HepG2 (cell line): ENCODE data around the gene ZKSCAN1. TPM values are rescaled to one million over a fixed set of nuclear protein-coding genes. Genes with fewer than 3 reads are reported as not detected.

Experiments used
- ATF7 ChIP-seq, 2 experiments: fragments of 450-650 bp in 1 of 2; sonication (generic) in 1 of 2; formaldehyde crosslinking in 1 of 2; IDR thresholded peaks; 2 replicates each; pipeline versions ENCODE4 v1.4.0 to v1.6.1; 2016 to 2020; ENCODE audit warnings: antibody characterized with exemption in 1 of 2, mild to moderate bottlenecking in 1 of 2, missing genetic modification reagents in 1 of 2
- KLF13 ChIP-seq: sonication (generic); formaldehyde crosslinking; IDR thresholded peaks from 2 replicates; pipeline ENCODE4 v1.4.0; 2020; ENCODE audit warnings: mild to moderate bottlenecking, missing genetic modification reagents
- MATR3 ChIP-seq: sonication (generic); formaldehyde crosslinking; IDR thresholded peaks from 2 replicates; pipeline ENCODE4 v1.4.0; 2020; ENCODE audit warnings: missing genetic modification reagents
- MEIS1 ChIP-seq: sonication (generic); formaldehyde crosslinking; IDR thresholded peaks from 2 replicates; pipeline ENCODE4 v1.9.0; 2021; ENCODE audit warnings: mild to moderate bottlenecking, missing genetic modification reagents, moderate library complexity, borderline replicate concordance
- NFYB ChIP-seq: sonication (generic); formaldehyde crosslinking; IDR thresholded peaks from 2 replicates; pipeline ENCODE4 v1.4.0; 2020; ENCODE audit warnings: missing genetic modification reagents
- SP4 ChIP-seq: sonication (generic); formaldehyde crosslinking; IDR thresholded peaks from 2 replicates; pipeline ENCODE4 v1.8.1; 2023; ENCODE audit warnings: mild to moderate bottlenecking, missing genetic modification reagents
- STAT5B ChIP-seq: sonication (generic); formaldehyde crosslinking; IDR thresholded peaks from 2 replicates; pipeline ENCODE4 v1.4.0; 2020; ENCODE audit warnings: missing genetic modification reagents
- ZBTB42 ChIP-seq: sonication (generic); formaldehyde crosslinking; IDR thresholded peaks from 2 replicates; pipeline ENCODE4 v1.5.0; 2020; ENCODE audit warnings: mild to moderate bottlenecking, missing genetic modification reagents
- ZNF138 ChIP-seq: sonication (generic); formaldehyde crosslinking; IDR thresholded peaks from 2 replicates; pipeline ENCODE4 v1.5.0; 2020; ENCODE audit warnings: mild to moderate bottlenecking, low read depth, missing genetic modification reagents
- ZNF20 ChIP-seq: sonication (generic); formaldehyde crosslinking; IDR thresholded peaks from 2 replicates; pipeline ENCODE4 v1.4.0; 2020; ENCODE audit warnings: mild to moderate bottlenecking, moderate library complexity, missing genetic modification reagents
- ZNF782 ChIP-seq: sonication (generic); formaldehyde crosslinking; IDR thresholded peaks from 2 replicates; pipeline ENCODE4 v1.4.0; 2020; ENCODE audit warnings: missing genetic modification reagents, mild to moderate bottlenecking, borderline replicate concordance
- ZNF841 ChIP-seq: sonication (generic); formaldehyde crosslinking; IDR thresholded peaks from 2 replicates; pipeline ENCODE4 v1.8.1; 2023; ENCODE audit warnings: missing genetic modification reagents, borderline replicate concordance
- polyA plus RNA-seq, 8 experiments: library from polyadenylated mRNA; depleted of rRNA in 3 of 8; stranded (reverse) in 7 of 8; unstranded in 1 of 8; fragments of >200 nt; fragmentation: Illumina TruSeq in 4 of 8; extraction: Trizol in 4 of 8; gene quantifications; 2 replicates each; pipeline versions ENCODE4 v1.2.1 to v1.2.3, GENCODE V29; 2011 to 2016; ENCODE audit warnings: low read depth in 4 of 8, missing spikeins in 1 of 8, mixed read lengths in 1 of 8; ENCODE audit not compliant: insufficient read depth in 1 of 8
- total RNA-seq, 5 experiments: library from RNA; depleted of rRNA; stranded (reverse); fragments of >200 nt; fragmentation: Illumina TruSeq; extraction: Trizol; gene quantifications; 2 replicates each; pipeline ENCODE4 v1.2.3, GENCODE V29; 2016; ENCODE audit warnings: low read depth in 1 of 5
- TF ChIP-seq, protein P1 (sequence below): sonication (generic); formaldehyde crosslinking; IDR thresholded peaks from 2 replicates; pipeline ENCODE4 v1.9.0; 2021; ENCODE audit warnings: missing genetic modification reagents, mild to moderate bottlenecking, borderline replicate concordance
- TF ChIP-seq, protein P2 (sequence below): sonication (generic); formaldehyde crosslinking; conservative IDR thresholded peaks from 2 replicates; pipeline ENCODE4 v1.4.0; 2020; ENCODE audit warnings: mild to moderate bottlenecking, missing genetic modification reagents, moderate library complexity
- TF ChIP-seq, protein P3 (sequence below): sonication (generic); formaldehyde crosslinking; IDR thresholded peaks from 2 replicates; pipeline ENCODE4 v1.4.0; 2020; ENCODE audit warnings: missing genetic modification reagents
- TF ChIP-seq, protein P4 (sequence below): sonication (generic); formaldehyde crosslinking; IDR thresholded peaks from 2 replicates; pipeline ENCODE4 v1.4.0; 2020; ENCODE audit warnings: mild to moderate bottlenecking, low read depth, missing genetic modification reagents
- TF ChIP-seq, protein P5 (sequence below): IDR thresholded peaks from 2 replicates; pipeline ENCODE4 v1.6.1; 2016; ENCODE audit warnings: missing biosample characterization, missing genetic modification reagents, low read depth
- TF ChIP-seq, protein P6 (sequence below): sonication (generic); formaldehyde crosslinking; IDR thresholded peaks from 2 replicates; pipeline ENCODE4 v1.4.0; 2020; ENCODE audit warnings: low read depth, mild to moderate bottlenecking, missing genetic modification reagents

ZKSCAN1 gene
- total and polyA plus RNA-seq, 2 of the 13 experiments (the other 11 are each of a cell fraction or from before 2014, with no cell fraction given), result 46.4 to 60.6 TPM

DNA sequence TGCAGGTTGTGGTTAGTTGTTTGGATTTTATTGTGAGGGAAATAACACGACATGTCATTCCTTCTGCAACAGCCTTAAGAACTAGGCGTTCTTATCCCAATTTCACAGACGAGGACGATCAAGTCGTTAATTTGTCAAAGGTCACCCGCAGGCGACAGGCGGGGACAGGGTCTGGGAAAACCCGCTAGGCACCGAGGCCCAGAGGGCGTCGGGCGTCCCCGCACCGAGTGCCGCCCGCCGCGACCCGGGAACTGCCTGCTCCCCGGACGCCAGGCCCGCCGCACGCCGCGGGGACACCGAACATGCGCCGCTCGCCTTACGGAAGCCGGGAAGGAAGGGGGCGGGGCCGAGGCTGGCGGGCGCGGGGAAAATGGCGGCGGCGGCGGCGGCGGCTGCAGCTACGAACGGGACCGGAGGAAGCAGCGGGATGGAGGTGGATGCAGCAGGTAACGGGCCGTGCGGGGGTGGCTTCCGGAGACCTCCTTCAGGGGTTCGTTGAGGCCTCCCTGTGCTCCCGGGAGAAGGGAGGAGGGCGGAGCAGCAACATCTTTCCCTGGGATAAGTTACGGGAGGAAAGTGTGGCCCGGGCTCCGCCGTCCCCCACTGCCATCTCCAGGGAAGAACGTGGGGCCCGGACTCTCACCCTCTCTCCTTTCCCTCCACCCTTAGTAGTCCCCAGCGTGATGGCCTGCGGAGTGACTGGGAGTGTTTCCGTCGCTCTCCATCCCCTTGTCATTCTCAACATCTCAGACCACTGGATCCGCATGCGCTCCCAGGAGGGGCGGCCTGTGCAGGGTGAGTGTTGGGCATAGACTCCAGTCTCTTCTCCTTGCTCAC lies 73.4 kb downstream of the ZKSCAN1 start, which contains the start of gene COPS6 (continued):
- TF ChIP-seq, protein P1, sequence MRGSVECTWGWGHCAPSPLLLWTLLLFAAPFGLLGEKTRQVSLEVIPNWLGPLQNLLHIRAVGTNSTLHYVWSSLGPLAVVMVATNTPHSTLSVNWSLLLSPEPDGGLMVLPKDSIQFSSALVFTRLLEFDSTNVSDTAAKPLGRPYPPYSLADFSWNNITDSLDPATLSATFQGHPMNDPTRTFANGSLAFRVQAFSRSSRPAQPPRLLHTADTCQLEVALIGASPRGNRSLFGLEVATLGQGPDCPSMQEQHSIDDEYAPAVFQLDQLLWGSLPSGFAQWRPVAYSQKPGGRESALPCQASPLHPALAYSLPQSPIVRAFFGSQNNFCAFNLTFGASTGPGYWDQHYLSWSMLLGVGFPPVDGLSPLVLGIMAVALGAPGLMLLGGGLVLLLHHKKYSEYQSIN (CRISPR knock-in tag), result no peak
- TF ChIP-seq ZNF782 (peak; percentile 94; the same call in 1 of the 2 replicates), ZNF20 (no peak), MATR3 (CRISPR knock-in tag) (no peak), ZBTB42 (CRISPR knock-in tag) (peak; percentile 90; the same call in 1 of the 2 replicates), KLF13 (peak; percentile 24; the same call in 1 of the 2 replicates), ATF7 (IDR thresholded peaks at IDR 0.05) (no peak), ATF7 (CRISPR knock-in tag; IDR thresholded peaks at IDR 0.05) (peak; percentile 53; the same call in 1 of the 2 replicates), STAT5B (CRISPR knock-in tag) (no peak), SP4 (CRISPR knock-in tag) (peak; percentile 96), ZNF841 (CRISPR knock-in tag) (peak; percentile 92), NFYB (CRISPR knock-in tag) (no peak), MEIS1 (peak; percentile 89), ZNF138 (CRISPR knock-in tag) (no peak)
- TF ChIP-seq, protein P2, sequence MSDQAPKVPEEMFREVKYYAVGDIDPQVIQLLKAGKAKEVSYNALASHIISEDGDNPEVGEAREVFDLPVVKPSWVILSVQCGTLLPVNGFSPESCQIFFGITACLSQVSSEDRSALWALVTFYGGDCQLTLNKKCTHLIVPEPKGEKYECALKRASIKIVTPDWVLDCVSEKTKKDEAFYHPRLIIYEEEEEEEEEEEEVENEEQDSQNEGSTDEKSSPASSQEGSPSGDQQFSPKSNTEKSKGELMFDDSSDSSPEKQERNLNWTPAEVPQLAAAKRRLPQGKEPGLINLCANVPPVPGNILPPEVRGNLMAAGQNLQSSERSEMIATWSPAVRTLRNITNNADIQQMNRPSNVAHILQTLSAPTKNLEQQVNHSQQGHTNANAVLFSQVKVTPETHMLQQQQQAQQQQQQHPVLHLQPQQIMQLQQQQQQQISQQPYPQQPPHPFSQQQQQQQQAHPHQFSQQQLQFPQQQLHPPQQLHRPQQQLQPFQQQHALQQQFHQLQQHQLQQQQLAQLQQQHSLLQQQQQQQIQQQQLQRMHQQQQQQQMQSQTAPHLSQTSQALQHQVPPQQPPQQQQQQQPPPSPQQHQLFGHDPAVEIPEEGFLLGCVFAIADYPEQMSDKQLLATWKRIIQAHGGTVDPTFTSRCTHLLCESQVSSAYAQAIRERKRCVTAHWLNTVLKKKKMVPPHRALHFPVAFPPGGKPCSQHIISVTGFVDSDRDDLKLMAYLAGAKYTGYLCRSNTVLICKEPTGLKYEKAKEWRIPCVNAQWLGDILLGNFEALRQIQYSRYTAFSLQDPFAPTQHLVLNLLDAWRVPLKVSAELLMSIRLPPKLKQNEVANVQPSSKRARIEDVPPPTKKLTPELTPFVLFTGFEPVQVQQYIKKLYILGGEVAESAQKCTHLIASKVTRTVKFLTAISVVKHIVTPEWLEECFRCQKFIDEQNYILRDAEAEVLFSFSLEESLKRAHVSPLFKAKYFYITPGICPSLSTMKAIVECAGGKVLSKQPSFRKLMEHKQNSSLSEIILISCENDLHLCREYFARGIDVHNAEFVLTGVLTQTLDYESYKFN (CRISPR knock-in tag), result peak; percentile 52; the same call in 1 of the 2 replicates
- TF ChIP-seq, protein P3, sequence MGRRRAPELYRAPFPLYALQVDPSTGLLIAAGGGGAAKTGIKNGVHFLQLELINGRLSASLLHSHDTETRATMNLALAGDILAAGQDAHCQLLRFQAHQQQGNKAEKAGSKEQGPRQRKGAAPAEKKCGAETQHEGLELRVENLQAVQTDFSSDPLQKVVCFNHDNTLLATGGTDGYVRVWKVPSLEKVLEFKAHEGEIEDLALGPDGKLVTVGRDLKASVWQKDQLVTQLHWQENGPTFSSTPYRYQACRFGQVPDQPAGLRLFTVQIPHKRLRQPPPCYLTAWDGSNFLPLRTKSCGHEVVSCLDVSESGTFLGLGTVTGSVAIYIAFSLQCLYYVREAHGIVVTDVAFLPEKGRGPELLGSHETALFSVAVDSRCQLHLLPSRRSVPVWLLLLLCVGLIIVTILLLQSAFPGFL (CRISPR knock-in tag), result no peak
- TF ChIP-seq, protein P4, sequence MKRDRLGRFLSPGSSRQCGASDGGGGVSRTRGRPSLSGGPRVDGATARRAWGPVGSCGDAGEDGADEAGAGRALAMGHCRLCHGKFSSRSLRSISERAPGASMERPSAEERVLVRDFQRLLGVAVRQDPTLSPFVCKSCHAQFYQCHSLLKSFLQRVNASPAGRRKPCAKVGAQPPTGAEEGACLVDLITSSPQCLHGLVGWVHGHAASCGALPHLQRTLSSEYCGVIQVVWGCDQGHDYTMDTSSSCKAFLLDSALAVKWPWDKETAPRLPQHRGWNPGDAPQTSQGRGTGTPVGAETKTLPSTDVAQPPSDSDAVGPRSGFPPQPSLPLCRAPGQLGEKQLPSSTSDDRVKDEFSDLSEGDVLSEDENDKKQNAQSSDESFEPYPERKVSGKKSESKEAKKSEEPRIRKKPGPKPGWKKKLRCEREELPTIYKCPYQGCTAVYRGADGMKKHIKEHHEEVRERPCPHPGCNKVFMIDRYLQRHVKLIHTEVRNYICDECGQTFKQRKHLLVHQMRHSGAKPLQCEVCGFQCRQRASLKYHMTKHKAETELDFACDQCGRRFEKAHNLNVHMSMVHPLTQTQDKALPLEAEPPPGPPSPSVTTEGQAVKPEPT (CRISPR knock-in tag), result peak; percentile 87; the same call in 1 of the 2 replicates
- TF ChIP-seq, protein P5, sequence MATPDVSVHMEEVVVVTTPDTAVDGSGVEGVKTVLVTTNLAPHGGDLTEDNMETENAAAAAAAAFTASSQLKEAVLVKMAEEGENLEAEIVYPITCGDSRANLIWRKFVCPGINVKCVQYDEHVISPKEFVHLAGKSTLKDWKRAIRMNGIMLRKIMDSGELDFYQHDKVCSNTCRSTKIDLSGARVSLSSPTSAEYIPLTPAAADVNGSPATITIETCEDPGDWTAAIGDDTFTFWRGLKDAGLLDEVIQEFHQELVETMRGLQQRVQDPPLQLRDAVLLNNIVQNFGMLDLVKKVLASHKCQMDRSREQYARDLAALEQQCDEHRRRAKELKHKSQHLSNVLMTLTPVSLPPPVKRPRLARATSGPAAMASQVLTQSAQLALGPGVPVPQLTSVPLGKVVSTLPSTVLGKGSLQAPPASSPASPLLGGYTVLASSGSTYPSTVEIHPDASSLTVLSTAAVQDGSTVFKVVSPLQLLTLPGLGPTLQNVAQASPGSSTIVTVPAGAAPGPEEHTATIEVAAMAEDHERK (CRISPR knock-in tag), result peak; percentile 63
- TF ChIP-seq, protein P6, sequence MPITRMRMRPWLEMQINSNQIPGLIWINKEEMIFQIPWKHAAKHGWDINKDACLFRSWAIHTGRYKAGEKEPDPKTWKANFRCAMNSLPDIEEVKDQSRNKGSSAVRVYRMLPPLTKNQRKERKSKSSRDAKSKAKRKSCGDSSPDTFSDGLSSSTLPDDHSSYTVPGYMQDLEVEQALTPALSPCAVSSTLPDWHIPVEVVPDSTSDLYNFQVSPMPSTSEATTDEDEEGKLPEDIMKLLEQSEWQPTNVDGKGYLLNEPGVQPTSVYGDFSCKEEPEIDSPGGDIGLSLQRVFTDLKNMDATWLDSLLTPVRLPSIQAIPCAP, result peak; percentile 93
